ENCODE measurements around the gene PLEKHM3. TPM values are rescaled to one million over a fixed set of nuclear protein-coding genes. Genes with fewer than 3 reads are reported as not detected.
A peak's percentile ranks its signal among the peaks of the same experiment; 100 is the strongest.

Gene PLEKHM3
- total and polyA plus RNA-seq, 2 of the 13 experiments (the other 11 are each of a cell fraction or from before 2014, with no cell fraction given), result 4.5 to 4.7 TPM

DNA sequence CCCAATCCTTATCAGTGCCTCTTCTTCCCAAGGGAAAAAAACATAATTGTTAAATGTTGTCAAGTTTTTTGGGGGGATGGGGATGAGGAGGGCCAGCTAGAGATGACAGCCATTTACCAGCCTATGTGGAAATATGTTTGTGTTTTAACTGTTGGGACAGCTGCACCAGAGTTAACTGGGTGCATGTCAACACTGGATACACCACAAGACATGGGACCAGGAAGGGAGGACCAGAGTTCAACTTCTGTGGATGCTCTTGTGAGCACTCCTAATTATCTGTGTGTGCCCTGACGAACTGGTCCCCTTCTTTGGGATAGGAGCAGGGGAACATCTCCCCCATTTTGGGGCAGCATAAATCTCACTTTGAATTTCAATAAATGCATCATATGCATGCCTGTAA is 189.5 kb downstream of the PLEKHM3 start (continued):
- TF ChIP-seq, protein P1, sequence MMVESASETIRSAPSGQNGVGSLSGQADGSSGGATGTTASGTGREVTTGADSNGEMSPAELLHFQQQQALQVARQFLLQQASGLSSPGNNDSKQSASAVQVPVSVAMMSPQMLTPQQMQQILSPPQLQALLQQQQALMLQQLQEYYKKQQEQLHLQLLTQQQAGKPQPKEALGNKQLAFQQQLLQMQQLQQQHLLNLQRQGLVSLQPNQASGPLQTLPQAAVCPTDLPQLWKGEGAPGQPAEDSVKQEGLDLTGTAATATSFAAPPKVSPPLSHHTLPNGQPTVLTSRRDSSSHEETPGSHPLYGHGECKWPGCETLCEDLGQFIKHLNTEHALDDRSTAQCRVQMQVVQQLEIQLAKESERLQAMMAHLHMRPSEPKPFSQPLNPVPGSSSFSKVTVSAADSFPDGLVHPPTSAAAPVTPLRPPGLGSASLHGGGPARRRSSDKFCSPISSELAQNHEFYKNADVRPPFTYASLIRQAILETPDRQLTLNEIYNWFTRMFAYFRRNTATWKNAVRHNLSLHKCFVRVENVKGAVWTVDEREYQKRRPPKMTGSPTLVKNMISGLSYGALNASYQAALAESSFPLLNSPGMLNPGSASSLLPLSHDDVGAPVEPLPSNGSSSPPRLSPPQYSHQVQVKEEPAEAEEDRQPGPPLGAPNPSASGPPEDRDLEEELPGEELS (CRISPR knock-in tag; IDR thresholded peaks at IDR 0.05), result peak; percentile 59
- no peak for TF ChIP-seq SRY (CRISPR knock-in tag; IDR thresholded peaks at IDR 0.05)
- no peak for TF ChIP-seq ZNF558 (CRISPR knock-in tag; IDR thresholded peaks at IDR 0.05; ENCODE audit: borderline replicate concordance)
- no peak for TF ChIP-seq ZNF136 (CRISPR knock-in tag; IDR thresholded peaks at IDR 0.05; ENCODE audit: low read depth)
- TF ChIP-seq SOX5 (CRISPR knock-in tag; IDR thresholded peaks at IDR 0.05; ENCODE audit: borderline replicate concordance), result peak; percentile 52; the same call in 1 of the 2 replicates
- TF ChIP-seq, protein P2, sequence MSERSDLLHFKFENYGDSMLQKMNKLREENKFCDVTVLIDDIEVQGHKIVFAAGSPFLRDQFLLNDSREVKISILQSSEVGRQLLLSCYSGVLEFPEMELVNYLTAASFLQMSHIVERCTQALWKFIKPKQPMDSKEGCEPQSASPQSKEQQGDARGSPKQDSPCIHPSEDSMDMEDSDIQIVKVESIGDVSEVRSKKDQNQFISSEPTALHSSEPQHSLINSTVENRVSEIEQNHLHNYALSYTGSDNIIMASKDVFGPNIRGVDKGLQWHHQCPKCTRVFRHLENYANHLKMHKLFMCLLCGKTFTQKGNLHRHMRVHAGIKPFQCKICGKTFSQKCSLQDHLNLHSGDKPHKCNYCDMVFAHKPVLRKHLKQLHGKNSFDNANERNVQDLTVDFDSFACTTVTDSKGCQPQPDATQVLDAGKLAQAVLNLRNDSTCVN (CRISPR knock-in tag; IDR thresholded peaks at IDR 0.05; ENCODE audit: borderline replicate concordance), result no peak
- no peak for TF ChIP-seq ZNF34 (CRISPR knock-in tag; IDR thresholded peaks at IDR 0.05; ENCODE audit: borderline replicate concordance)
- TF ChIP-seq, protein P3, sequence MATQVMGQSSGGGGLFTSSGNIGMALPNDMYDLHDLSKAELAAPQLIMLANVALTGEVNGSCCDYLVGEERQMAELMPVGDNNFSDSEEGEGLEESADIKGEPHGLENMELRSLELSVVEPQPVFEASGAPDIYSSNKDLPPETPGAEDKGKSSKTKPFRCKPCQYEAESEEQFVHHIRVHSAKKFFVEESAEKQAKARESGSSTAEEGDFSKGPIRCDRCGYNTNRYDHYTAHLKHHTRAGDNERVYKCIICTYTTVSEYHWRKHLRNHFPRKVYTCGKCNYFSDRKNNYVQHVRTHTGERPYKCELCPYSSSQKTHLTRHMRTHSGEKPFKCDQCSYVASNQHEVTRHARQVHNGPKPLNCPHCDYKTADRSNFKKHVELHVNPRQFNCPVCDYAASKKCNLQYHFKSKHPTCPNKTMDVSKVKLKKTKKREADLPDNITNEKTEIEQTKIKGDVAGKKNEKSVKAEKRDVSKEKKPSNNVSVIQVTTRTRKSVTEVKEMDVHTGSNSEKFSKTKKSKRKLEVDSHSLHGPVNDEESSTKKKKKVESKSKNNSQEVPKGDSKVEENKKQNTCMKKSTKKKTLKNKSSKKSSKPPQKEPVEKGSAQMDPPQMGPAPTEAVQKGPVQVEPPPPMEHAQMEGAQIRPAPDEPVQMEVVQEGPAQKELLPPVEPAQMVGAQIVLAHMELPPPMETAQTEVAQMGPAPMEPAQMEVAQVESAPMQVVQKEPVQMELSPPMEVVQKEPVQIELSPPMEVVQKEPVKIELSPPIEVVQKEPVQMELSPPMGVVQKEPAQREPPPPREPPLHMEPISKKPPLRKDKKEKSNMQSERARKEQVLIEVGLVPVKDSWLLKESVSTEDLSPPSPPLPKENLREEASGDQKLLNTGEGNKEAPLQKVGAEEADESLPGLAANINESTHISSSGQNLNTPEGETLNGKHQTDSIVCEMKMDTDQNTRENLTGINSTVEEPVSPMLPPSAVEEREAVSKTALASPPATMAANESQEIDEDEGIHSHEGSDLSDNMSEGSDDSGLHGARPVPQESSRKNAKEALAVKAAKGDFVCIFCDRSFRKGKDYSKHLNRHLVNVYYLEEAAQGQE (IDR thresholded peaks at IDR 0.05; ENCODE audit: borderline replicate concordance in 1 of 2, low read depth in 1 of 2, low read length in 2 of 2), result no peak
- peak; percentile 31; the same call in 1 of the 2 replicates for TF ChIP-seq SALL1 (CRISPR knock-in tag; IDR thresholded peaks at IDR 0.05)
- TF ChIP-seq ZNF883 (CRISPR knock-in tag; IDR thresholded peaks at IDR 0.05; ENCODE audit: not compliant biosample characterization), result no peak
- TF ChIP-seq MTA1 (CRISPR knock-in tag; IDR thresholded peaks at IDR 0.05; ENCODE audit: borderline replicate concordance), result no peak
- TF ChIP-seq, protein P4, sequence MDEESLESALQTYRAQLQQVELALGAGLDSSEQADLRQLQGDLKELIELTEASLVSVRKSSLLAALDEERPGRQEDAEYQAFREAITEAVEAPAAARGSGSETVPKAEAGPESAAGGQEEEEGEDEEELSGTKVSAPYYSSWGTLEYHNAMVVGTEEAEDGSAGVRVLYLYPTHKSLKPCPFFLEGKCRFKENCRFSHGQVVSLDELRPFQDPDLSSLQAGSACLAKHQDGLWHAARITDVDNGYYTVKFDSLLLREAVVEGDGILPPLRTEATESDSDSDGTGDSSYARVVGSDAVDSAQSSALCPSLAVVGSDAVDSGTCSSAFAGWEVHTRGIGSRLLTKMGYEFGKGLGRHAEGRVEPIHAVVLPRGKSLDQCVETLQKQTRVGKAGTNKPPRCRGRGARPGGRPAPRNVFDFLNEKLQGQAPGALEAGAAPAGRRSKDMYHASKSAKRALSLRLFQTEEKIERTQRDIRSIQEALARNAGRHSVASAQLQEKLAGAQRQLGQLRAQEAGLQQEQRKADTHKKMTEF (CRISPR knock-in tag; IDR thresholded peaks at IDR 0.05), result no peak; the same call in 1 of the 2 replicates
- TF ChIP-seq EP300 (IDR thresholded peaks at IDR 0.05; ENCODE audit: low read depth in 2 of 2, low read length in 2 of 2), result peak in 1 of 2 experiments; percentile 71; a peak in 1 of 4 replicates
- 0 out of 2 replicates have a peak, but pooled peaks have one; percentile 19 for TF ChIP-seq EP300 (CRISPR knock-in tag; IDR thresholded peaks at IDR 0.05; ENCODE audit: borderline replicate concordance)
- no peak for TF ChIP-seq ZNF616 (CRISPR knock-in tag; IDR thresholded peaks at IDR 0.05; ENCODE audit: low read depth)
- TF ChIP-seq MEIS2 (CRISPR knock-in tag; IDR thresholded peaks at IDR 0.05), result no peak
- TF ChIP-seq KDM5A (IDR thresholded peaks at IDR 0.05; ENCODE audit: borderline replicate concordance, low read length), result no peak
- TF ChIP-seq ZNF644 (CRISPR knock-in tag; IDR thresholded peaks at IDR 0.05; ENCODE audit: low read depth), result peak; percentile 79
- no peak for TF ChIP-seq GATAD1 (CRISPR knock-in tag; IDR thresholded peaks at IDR 0.05)
- peak; percentile 54; the same call in 1 of the 2 replicates for TF ChIP-seq SAP130 (CRISPR knock-in tag; IDR thresholded peaks at IDR 0.05; ENCODE audit: low read depth)
- TF ChIP-seq ZNF224 (CRISPR knock-in tag; IDR thresholded peaks at IDR 0.05), result no peak
- TF ChIP-seq ZNF251 (CRISPR knock-in tag; IDR thresholded peaks at IDR 0.05), result no peak
- TF ChIP-seq CBX1 (IDR thresholded peaks at IDR 0.05; ENCODE audit: low read depth), result no peak

Data from HepG2 (cell line).